ENCODE results near the gene CAPZB.
A peak's percentile ranks its signal among the peaks of the same experiment; 100 is the strongest.

The CAPZB gene

DNA sequence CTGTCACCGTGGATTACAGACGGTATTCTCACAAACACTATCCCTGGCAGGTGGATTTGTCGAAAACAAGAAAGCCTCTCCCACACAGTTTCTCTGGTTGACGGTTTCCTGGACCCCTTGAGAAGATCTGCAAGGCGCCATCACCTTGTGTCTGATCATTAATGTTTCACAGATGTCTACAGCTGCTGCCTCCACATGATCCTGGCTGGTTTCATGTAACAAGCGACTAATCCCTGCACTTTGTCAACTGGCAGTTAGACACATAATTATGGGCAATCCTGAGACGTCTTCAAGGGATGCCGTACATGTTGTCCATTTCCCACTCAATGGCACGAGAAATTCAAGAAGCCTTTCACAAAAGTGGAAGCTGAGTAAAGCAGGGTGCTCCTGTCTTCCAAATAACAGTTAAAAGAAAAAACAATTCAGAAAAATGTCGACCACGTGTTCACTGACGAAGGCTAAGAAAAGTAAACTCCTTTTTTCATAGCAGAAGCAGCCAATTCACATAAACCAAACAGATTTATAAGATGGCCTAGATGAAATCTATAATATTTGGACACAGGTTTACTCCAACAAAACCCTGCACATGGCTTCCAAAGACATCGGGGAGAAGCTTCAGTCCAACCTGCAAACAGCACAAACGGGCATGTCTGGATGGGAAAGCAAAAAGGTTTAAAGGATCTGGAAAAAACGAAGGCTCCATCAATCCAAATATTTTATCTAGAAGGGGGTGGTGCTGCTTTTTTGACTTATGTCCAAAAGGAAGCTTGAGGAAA lies 52.2 kb downstream of the CAPZB start:
- DNase-seq (ENCODE audit: low spot score): peak; percentile 56
- TF ChIP-seq, protein P1, sequence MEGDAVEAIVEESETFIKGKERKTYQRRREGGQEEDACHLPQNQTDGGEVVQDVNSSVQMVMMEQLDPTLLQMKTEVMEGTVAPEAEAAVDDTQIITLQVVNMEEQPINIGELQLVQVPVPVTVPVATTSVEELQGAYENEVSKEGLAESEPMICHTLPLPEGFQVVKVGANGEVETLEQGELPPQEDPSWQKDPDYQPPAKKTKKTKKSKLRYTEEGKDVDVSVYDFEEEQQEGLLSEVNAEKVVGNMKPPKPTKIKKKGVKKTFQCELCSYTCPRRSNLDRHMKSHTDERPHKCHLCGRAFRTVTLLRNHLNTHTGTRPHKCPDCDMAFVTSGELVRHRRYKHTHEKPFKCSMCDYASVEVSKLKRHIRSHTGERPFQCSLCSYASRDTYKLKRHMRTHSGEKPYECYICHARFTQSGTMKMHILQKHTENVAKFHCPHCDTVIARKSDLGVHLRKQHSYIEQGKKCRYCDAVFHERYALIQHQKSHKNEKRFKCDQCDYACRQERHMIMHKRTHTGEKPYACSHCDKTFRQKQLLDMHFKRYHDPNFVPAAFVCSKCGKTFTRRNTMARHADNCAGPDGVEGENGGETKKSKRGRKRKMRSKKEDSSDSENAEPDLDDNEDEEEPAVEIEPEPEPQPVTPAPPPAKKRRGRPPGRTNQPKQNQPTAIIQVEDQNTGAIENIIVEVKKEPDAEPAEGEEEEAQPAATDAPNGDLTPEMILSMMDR (IDR thresholded peaks at IDR 0.05; ENCODE audit: extremely low read depth, insufficient read depth, missing control alignments): no peak
- in situ Hi-C loops (cut with MboI; ENCODE audit: low pct_unique_long_range_greater_than_20kb, low sequenced_read_pairs, unreplicated experiment): no loop called here

DNA sequence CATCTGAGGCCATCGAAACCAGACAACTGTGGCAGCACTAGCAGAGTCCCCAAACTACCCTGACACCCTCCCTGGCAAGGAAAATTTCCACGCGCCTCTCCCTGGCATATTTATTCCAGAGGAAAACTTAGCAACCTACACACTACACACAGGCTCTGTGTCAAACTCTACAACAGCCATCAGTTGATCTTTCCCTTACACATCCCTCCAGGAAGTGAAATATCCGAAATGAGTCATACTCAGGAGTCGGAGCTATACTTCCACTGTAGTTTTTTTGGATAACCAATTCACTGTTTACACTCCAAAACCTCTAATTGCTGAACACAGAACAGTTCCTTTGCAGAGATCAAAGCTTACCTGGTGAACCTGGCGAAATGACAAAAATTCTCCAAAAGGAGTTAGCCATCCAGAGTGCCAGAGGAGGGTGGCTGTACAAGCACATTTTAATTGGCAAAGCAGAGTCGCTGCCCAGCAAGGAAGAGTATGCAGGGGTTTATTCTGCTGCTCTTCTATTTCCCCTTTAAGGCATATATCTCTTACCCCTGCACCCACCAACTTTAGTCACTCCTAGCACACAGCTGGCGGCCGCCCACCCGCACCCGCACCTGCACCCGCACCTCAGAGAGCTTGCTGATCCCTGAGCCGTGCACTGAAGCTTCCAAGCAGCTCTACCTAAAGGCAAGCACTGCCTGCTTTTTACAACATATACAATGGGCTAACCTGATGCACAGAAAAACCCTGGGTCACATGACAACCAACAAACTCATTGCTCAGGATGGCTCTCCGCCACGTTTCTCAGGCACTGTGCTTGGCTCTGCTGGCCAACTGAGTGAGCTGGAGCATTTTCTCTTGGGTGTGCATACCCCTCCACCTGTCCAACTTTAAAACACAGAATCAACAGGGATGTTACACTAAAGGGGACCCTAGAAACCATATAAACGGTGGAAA lies 54.9 kb downstream of the CAPZB start:
- TF ChIP-seq, protein P1 (IDR thresholded peaks at IDR 0.05; ENCODE audit: extremely low read depth, insufficient read depth, missing control alignments): no peak
- DNase-seq (ENCODE audit: low spot score): no peak
- in situ Hi-C loops (cut with MboI; ENCODE audit: low pct_unique_long_range_greater_than_20kb, low sequenced_read_pairs, unreplicated experiment): no loop called here

DNA sequence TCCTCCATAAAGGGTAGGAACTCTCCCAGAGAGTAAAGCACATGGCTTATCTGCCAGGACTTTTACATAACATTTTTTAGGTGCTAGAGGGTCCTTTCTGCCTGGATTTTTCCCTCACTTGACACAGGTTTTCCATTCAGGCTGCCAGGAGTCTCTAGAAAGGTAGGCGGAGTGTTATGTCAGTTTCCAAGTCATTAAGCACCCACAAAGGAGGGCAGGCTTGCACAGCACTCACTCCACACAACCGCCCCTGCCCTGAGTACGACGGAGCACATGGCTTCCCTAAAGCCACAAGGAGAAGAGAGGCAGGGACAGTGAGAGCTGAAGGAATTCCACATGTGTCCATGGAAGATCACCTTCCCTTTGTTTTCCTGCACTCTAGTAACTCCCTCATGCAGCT lies 55.7 kb downstream of the CAPZB start:
- in situ Hi-C loops (cut with MboI; ENCODE audit: low pct_unique_long_range_greater_than_20kb, low sequenced_read_pairs, unreplicated experiment): no loop called here

DNA sequence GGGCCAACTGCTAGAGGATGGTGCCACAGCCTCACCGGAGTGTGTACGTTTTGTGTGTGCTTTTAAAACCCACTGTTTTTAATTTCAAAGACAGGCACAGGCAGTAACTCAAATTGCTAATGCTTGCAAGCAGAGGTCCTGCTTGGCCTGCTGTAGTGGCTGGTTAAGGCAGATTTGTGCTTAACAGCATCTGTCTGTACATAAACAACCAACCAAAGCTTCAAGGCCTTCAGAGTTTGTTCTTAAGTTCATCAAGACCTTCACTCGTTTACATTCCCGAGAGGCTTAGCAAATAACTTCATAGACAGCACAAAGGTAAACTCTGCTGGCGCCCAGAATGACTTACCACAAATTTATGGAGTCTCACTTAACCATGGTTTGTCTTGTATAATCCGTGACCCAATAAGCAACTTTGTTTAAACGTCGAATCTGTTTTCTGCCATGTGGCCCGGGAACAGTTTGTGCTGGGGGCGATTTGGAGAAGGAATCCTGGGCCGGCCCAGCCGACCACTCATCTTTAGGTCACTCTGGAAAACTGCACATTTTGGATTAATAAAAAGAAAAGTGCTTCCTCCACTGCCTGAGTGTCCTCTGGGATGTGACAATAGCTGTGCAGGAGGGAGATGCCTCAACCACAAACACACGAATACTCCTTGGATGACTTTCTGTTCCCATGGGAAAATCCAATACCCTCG lies 58.1 kb downstream of the CAPZB start:
- in situ Hi-C loops (cut with MboI; ENCODE audit: low pct_unique_long_range_greater_than_20kb, low sequenced_read_pairs, unreplicated experiment): no loop called here
- TF ChIP-seq, protein P1 (IDR thresholded peaks at IDR 0.05; ENCODE audit: extremely low read depth, insufficient read depth, missing control alignments): no peak
- no peak for DNase-seq (ENCODE audit: low spot score)

More for the DNA sequence above, 55.7 kb downstream of the CAPZB start:
- DNase-seq (ENCODE audit: low spot score): no peak
- TF ChIP-seq, protein P1 (IDR thresholded peaks at IDR 0.05; ENCODE audit: extremely low read depth, insufficient read depth, missing control alignments): no peak

DNA sequence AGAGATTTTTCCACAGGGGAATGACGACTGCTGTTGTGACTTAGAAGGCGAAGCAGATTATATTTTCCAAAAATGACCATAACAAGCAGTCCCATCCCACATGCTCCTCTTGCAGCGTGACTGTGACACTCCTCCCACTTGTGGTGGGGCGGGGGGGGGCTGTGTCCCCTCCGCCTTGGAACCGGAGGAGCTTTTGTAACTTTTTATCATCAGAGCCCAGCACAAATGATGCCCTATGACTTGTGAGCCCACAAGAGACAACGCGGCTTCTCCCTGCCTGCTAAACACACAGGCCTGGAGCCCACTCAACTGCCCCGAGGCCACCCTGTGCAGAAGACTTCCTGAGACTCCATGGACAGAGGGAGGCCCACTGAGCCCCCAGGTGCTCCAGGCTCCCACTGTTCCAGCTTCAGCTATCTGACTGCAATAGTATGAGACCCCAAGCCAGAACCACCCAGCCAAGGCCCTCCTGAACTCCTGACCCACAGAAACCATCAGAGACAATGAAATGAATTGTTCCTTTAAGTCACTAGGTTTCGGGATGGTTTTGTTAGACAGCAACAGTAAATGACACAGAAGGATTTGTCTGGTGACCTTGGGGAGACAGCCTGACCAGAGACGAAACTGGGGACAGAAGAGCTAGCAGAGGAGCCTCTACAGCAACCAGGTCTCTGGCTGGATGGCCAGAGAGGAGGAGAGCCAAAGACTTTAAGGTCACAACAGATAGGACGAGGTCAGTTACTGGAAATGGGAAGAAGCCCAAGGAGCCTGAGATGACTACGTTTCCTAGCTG lies 58.8 kb downstream of the CAPZB start:
- TF ChIP-seq, protein P1 (IDR thresholded peaks at IDR 0.05; ENCODE audit: extremely low read depth, insufficient read depth, missing control alignments): no peak
- in situ Hi-C loops (cut with MboI; ENCODE audit: low pct_unique_long_range_greater_than_20kb, low sequenced_read_pairs, unreplicated experiment): no loop called here
- no peak for DNase-seq (ENCODE audit: low spot score)

All from GM13977 (cell line).